ENCODE results near the gene RNF166.

The RNF166 gene

GRCh38 chr16:88723507-88723887 lies 17.3 kb upstream of the RNF166 start:
- no peak for DNase-seq

DNA sequence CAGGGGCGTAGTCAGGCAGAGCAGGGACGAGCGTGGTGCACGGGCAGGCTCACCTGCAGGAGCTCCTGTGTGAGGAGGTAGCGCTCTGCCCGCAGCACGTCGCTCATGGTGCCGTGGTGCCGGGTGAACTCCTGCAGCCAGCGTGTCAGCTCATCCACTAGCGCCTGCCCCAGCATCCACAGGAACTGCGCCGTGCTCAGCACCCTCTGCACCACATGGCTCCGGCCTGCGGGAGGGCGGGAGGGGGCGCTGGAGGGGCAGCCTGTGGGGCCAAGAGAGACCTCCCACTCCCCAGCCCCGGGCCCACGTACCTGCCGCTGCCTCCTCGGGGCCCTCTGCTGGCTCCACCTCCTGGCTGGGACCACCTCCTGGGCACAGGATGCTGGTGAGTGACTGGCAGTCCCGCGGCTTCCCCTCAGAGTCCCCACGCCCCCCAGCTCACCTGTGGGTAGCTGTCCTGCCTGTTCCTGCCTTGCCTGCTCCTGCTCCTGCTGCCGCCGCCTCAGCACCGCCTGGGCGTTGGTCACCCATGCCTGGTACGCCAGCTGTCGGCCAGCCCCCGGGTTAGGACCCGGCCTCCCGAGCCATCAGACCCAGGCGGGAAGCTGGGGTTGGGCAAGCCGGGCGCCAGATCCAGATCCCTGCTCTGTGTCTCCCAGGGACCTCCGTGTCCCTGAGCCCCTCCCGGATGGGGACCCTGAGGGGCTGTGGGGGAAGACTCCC lies 16.7 kb upstream of the RNF166 start:
- DNase-seq = no peak

DNA sequence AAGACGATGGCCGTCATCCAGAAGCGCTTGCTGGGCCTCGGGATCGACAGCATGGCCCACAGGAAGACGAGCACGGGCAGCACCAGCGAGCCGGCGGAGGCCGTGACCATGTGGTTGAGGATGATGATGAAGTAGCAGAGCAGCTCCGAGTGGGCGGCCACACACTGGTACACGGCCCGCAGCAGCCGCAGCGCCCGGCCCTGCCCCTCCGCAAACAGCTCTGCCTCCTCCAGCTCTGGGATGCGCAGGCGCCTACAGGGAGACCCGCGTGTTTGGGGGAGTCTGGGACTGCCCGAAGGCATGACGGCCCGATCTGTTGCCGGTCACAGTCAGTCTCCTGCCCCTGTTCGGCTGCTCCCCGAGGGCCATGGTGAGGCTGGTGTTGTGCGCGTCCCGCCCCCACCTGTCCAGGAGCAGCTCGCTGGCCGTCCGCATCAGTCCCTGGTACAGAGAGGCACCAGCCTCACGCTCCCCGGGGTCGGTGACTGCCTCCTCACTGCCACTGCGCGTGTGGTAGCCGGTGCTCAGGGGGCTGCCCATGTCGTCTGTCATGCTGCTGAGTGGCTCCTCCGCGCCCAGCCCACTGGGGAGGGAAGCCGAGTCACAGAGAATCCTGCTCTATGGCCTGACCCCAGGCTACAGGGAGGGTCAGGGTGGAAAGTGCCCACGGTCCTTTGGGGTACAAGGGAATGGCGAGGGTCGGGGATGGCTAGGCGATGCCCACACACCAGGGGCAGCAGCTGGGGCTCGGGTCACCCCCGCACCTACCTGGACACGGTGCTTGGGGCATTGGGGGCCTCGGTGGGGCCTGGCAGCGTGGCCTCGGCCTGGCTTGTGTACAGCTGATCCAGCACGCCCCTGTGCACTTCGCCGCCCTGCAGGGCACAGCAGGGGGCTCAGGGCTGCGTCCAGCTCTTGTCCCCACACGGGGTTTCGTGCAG lies 15.9 kb upstream of the RNF166 start:
- no peak for DNase-seq

- DNase-seq = no peak
Measured at GRCh38 chr16:88721236-88721635, 15.0 kb upstream of the RNF166 start.

DNA sequence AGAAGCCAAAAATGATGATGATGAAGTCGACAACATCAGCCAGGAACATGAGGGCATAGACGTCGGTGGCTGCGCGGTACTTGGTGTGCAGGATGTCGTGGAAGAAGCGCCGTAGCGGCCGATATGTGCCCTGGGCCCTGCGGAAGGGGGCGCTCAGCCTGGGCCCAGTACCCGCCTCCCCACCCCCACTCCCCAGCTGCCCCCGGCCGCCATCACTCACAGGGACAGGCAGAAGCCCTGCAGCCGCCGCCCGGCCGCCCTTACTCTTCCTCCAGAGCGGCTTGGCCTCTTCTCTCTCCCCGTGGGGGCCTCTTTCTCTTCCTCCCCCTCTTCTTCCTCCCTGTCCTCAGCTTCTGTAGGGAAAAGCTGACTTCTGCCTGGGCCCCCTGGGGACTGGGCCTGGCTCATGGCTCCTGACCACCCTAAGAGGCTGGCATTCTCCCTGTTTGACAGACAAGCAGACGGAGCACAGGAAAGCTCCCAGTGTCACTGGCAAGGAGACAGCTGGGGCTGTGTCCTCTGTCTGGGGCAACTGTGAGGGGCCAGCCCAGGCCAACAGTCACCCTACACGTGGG lies 14.3 kb upstream of the RNF166 start:
- DNase-seq = no peak

DNA sequence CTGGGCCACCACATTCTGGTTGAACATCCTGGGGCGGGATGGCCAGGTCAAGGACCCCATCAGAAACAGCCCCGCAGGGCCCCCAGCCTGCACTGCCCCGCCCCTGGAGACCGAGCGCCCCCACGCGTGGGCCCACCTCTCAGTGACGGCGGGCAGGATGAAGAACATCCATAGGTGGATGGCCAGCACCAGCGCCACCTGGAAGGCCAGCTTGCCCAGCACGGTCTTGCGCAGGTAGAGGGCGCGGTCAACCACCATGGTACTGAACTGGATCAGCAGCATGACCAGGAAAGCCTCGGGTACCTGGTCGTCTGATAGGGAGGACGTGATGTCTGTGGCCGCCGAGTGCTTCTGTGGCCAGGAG lies 13.7 kb upstream of the RNF166 start:
- DNase-seq = no peak

- DNase-seq = no peak
Measured at GRCh38 chr16:88719267-88719932, 13.2 kb upstream of the RNF166 start.

DNA sequence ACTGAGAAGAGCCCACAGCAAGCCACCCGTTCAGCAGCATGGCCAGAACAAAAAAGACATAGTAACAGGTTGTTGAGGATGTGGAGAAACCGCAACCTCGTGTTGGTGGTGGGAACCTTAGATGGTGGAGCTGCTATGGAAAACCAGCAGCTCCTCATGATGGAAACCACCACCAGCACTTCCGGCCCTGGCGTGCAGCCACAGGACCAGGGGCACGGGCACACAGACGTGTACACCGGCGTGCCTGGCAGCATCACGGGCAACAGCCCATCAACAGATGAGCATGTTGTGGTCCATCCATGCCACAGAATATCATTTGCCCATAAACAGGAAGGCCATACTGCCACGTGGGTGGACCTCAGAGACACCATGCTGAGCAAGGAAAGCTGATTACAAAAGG lies 12.0 kb upstream of the RNF166 start:
- no peak for DNase-seq

- no peak for DNase-seq
Measured at GRCh38 chr16:88716601-88717001, 10.4 kb upstream of the RNF166 start.

DNA sequence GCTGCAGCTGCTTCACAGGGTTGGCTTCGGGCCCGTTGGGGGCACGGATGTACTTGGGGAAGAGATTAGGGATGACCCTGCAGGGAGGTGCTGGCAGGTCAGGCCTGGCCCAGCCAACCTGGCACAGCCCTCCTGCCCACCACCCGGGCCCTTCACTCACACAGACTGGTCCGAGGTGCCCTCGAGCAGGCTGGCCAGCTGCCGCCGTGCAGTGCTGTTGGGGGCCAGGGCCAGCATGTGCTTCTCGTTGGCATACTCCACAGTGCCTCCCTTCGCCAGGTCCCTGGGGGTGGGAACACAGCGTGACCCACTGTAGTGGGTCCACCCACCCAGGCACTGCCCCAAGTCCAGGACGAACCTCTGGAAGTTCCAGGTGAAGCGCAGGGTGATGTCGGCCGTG lies 10.0 kb upstream of the RNF166 start:
- DNase-seq = no peak

- DNase-seq = no peak
Measured at GRCh38 chr16:88715312-88716190, 9.3 kb upstream of the RNF166 start.

DNA sequence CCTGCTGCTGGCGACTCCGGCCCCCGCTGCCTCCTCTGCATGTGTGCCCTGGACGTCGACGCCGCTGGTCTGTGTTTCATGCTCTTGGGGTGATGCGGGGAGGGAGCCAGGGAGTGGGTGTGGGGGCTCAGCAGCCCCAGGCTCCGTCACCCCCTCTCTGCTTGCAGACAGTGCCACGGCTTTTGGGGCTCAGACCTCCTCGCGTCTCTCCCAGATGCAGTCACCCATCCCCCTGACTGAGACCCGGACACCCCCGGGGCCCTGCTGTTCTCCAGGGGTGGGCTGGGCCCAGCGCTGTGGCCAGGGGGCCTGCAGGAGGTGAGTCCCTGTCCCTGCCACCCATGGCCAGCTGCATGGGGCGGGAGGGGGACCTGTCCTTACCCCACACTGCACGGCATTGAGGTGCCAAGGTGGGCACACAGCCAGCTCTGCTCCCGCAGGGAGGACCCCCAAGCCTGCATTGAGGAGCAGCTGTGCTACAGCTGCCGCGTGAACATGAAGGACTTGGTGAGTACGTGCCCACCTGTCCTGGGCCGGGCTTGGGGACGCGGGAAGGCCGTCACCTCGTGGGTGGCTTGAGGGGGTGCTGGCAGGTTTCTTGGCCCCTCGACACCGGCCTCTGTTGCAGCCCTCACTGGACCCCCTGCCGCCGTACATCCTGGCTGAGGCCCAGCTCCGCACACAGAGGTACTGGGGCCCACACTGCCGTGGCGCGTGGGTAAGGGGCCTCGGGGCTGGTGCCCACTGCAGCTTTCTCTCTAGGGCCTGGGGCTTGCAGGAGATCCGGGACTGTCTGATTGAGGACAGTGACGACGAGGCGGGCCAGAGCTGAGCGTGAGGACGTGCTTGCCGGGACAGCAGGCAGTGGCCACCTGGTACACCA lies 8.5 kb upstream of the RNF166 start:
- no peak for DNase-seq

- no peak for DNase-seq
Measured at GRCh38 chr16:88713568-88714419, 7.6 kb upstream of the RNF166 start.

DNA sequence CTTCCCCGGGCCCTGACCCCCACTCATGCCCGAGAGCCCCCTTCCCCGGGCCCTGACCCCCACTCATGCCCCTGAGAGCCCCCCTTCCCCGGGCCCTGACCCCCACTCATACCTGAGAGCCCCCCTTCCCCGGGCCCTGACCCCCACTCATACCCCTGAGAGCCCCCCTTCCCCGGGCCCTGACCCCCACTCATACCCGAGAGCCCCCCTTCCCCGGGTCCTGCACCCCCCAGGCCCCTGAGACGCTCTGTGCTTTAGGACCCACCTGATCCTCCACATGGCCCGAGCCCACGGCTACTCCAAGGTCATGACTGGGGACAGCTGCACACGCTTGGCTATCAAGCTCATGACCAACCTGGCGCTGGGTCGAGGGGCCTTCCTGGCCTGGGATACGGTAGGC lies 6.8 kb upstream of the RNF166 start:
- DNase-seq = no peak

DNA sequence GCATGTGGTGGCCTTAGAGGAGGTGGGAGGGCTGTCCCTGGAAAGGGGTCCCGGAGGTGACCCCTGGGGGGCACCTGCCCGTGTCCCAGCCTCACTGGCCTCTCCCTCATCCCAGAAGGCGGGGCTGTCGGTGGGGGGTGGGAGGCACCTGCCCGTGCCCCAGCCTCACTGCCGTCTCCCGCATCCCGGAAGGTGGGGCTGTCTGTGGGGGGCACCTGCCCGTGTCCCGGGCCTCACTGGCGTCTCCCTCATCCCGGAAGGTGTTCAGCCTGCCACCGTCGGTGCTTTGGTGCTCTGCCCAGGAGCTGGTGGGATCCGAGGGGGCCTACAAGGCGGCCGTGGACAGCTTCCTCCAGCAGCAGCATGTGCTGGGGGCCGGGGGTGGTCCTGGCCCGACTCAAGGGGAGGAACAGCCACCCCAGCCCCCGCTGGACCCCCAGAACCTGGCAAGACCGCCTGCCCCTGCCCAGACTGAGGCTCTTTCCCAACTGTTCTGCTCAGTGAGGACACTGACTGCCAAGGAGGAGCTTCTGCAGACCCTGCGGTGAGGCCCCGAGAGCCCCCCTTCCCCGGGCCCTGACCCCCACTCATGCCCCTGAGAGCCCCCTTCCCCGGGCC lies 6.3 kb upstream of the RNF166 start:
- DNase-seq = no peak

GRCh38 chr16:88711750-88712340 lies 5.6 kb upstream of the RNF166 start:
- no peak for DNase-seq

- no peak for DNase-seq
Measured at GRCh38 chr16:88710556-88710955, 4.3 kb upstream of the RNF166 start.

GRCh38 chr16:88706965-88707826 lies 988 bp upstream of the RNF166 start:
- no peak for DNase-seq
